HEK293T (cell line): Measurements from ENCODE around the gene SOX14.

Source experiments
- BHLHE40 ChIP-seq: fragments of 450-650 bp; IDR thresholded peaks from 2 replicates; pipeline ENCODE4 v1.6.1; 2016; ENCODE audit warnings: mild to moderate bottlenecking, moderate library complexity, borderline replicate concordance
- ELF4 ChIP-seq: fragments of 450-650 bp; IDR thresholded peaks from 2 replicates; pipeline ENCODE4 v1.6.1; 2017; ENCODE audit warnings: antibody characterized with exemption
- FOXA1 ChIP-seq: fragments of 450-650 bp; IDR thresholded peaks from 2 replicates; pipeline ENCODE4 v1.6.1; 2016; ENCODE audit warnings: mild to moderate bottlenecking
- FOXM1 ChIP-seq: fragments of 450-650 bp; IDR thresholded peaks from 2 replicates; pipeline ENCODE4 v1.6.1; 2017; ENCODE audit warnings: mild to moderate bottlenecking, borderline replicate concordance
- HDGF ChIP-seq: fragments of 450-650 bp; IDR thresholded peaks from 2 replicates; pipeline ENCODE4 v1.6.1; 2017; ENCODE audit warnings: antibody characterized with exemption, borderline replicate concordance
- L3MBTL2 ChIP-seq: fragments of 450-650 bp; conservative IDR thresholded peaks from 2 replicates; pipeline ENCODE4 v1.6.1; 2016; ENCODE audit warnings: mild to moderate bottlenecking
- SP1 ChIP-seq: fragments of 450-650 bp; IDR thresholded peaks from 2 replicates; pipeline ENCODE4 v1.6.1; 2017
- TARDBP ChIP-seq: fragments of 450-650 bp; IDR thresholded peaks from 2 replicates; pipeline ENCODE4 v1.6.1; 2016
- ZNF384 ChIP-seq: fragments of 450-650 bp; IDR thresholded peaks from 2 replicates; pipeline ENCODE4 v1.6.1; 2016
- TF ChIP-seq, protein P1 (sequence below): fragments of 450-650 bp; IDR thresholded peaks from 2 replicates; pipeline ENCODE4 v1.6.1; 2016

DNA sequence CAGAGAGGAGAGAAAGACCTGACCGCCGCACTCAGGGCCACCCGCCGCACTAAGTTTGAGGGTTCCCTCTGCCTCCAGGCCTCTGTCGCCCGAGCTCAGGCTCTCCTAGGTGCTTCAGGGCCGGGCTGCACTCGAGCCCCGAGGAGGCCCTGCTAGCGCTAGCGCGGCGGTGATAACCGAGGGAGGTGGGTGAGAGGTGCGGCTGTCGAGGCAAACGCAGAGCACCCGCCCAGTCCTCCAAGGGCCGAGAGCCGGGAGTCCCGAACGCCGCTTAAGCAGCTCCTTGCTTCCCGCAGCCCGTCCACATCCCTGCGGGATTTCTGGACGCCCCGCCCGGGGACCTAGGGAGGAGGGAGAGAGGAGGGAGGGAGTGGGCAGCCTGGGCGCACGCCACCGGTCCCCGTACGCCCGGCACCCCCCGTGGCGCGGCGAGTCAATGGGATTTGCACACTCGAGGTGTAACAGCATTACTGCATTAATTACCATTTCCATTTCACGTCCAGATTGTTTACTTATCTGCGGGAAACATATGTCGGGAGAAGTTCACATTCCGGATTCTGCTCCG, 6.8 kb downstream of the SOX14 start:
- no peak for TF ChIP-seq FOXA1
- TF ChIP-seq SP1, result no peak
- no peak for TF ChIP-seq FOXM1
- TF ChIP-seq ELF4, result no peak
- no peak for TF ChIP-seq ZNF384
- TF ChIP-seq TARDBP, result no peak
- TF ChIP-seq L3MBTL2, result no peak
- no peak for TF ChIP-seq HDGF
- TF ChIP-seq, protein P1, sequence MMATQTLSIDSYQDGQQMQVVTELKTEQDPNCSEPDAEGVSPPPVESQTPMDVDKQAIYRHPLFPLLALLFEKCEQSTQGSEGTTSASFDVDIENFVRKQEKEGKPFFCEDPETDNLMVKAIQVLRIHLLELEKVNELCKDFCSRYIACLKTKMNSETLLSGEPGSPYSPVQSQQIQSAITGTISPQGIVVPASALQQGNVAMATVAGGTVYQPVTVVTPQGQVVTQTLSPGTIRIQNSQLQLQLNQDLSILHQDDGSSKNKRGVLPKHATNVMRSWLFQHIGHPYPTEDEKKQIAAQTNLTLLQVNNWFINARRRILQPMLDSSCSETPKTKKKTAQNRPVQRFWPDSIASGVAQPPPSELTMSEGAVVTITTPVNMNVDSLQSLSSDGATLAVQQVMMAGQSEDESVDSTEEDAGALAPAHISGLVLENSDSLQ, result no peak
- no peak for TF ChIP-seq BHLHE40
